GM03348 (cell line): ENCODE measurements around the gene DPEP3.
"Not testable (repeated sequence)": the region's sequence is repeated elsewhere in the genome, so short reads cannot be mapped to it uniquely, and the experiment has no call there.

ENCODE experiments used
- DNase-seq: peaks from one replicate; pipeline ENCODE4 v3.0.0; 2012; ENCODE audit warnings: low spot score

DPEP3 gene

GRCh38 chr16:67993207-67994039, 13.1 kb upstream of the DPEP3 start:
- peak; percentile 95 for DNase-seq

GRCh38 chr16:67992661-67993206, 12.4 kb upstream of the DPEP3 start:
- DNase-seq = no peak

GRCh38 chr16:67990018-67990386, 9.7 kb upstream of the DPEP3 start:
- DNase-seq = no peak

DNA sequence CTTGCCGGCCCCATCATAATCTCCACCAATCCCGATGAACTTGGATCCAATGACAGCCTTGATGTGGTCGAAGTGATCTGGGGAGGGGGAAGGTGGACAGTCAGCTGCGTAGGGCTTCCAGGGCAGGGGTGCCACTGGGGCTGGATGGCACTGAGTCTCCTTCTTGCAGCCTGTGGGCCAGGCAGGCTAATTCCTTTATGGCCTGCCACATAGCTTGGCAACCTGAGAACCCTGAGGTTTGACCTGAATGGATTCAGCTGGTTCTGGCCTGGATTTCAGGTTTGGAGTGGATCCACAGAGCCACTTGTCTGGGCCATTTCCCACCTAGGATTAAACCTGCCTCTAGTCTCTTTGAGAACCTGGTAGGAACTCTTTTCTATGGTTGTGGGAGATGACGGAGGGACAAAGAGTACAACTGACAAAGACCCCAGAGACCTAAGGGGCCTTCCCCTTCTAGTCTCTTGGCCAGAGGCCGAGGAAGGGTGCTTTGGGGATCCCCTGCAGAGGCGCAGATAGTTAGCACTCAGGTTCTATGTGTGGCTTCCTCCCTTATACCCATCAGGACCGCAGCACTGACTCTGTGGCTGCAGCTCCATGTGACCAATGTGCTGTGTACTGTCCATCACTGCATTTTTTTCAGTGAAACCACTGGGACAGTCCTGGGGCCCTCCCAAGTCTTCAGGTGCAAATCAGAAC, 9.2 kb upstream of the DPEP3 start:
- no peak for DNase-seq

DNA sequence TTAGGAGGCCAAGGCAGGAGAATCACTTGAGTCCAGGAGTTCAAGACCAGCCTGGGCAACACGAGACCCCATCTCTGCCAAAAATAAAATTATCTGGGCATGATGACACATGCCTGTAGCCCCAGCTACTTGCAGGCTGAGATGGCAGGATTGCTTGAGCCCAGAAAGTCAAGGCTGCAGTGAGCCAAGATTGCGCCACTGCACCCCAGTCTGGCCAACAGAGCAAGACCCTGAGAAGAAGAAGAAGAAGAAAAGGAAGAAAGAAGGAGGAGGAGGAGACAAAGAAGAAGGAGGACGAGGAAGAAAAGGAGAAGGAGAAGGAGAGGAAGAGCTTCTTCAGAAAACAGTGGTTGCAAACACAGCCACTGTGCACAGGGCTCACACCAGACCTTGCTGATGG, 8.4 kb upstream of the DPEP3 start:
- DNase-seq = no peak

DNA sequence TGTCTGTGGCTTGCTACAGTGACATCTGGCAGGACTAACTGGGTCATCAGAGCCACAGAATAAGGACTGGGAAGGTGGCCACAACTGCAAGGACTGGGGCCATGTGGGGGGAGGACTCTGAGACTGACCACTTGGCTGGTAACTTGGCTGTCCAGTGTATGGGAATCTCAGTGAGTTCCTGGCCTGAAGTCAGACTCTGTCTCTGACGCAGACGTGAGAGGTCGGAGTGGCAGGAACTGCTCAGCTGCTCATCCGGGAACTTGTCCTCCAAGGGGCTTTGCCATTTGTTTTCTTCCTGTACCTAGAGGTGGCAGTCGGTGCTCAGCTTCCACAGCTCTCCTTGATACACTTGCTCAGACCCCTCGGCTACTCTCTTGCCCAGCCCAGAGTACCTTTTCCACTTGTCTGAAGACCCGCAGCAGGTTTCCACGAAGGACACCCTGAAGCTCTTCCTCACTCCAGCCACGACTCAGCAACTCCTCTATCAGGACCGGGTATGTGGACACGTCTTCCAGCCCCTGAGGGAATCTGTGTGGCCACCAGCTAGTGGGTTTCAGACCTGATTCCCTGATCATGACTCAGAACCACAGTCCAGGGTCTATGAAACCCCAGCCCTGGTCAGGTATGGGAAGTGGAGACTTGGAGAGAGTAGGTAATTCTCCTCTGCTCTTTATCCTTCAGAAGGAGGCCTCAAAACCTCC, 7.3 kb upstream of the DPEP3 start:
- no peak for DNase-seq

GRCh38 chr16:67986949-67987348, 6.7 kb upstream of the DPEP3 start:
- no peak for DNase-seq

DNA sequence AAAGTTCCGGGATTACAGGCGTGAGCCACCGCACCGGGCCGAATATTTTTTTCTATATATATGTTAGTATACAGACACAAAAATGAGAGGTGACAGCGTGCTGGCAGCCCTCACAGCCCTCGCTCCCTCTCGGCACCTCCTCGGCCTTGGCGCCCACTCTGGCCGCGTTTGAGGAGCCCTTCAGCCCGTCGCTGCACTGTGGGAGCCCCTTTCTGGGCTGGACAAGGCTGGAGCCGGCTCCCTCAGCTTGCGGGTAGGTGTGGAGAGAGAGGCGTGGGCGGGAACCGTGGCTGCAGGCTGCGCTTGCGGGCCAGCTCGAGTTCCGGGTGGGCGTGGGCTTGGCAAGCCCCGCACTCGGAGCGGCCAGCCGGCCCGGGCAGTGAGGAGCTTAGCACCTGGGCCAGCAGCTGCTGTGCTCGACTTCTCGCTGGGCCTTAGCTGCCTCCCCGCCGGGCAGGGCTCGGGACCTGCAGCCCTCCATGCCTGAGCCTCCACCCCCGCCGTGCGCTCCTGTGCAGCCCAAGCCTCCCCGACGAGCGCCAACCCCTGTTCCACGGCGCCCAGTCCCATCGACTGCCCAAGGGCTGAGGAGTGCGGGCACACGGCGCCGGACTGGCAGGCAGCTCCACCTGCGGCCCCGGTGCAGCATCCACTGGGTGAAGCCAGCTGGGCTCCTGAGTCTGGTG, 1.9 kb upstream of the DPEP3 start:
- DNase-seq = no peak

- no peak for DNase-seq
These were observed 2.7 kb downstream of the DPEP3 start for GRCh38 chr16:67977469-67978227.

DNA sequence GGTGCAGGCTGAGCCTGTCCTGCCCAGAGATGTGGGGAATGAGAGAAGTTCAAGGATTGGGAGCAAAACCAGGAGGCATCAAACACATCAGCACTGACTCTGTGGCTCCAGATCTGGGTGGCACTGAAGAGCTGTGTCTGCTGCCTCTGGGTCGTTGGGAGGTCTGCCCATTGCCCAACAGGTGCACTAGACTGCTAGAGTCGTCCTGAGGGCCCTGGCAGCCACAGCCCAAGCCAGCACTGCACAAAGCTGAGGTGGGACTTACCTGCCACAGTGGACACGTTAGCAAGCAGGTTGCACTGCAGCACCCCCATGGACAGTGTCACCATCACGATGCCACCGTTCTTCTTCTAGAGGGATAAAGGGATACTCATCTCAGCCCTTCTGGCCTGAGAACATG, 3.3 kb downstream of the DPEP3 start:
- no peak for DNase-seq

GRCh38 chr16:67976205-67976604, 4.1 kb downstream of the DPEP3 start:
- no peak for DNase-seq

- no peak for DNase-seq
These were observed 4.8 kb downstream of the DPEP3 start for GRCh38 chr16:67975321-67976105.

DNA sequence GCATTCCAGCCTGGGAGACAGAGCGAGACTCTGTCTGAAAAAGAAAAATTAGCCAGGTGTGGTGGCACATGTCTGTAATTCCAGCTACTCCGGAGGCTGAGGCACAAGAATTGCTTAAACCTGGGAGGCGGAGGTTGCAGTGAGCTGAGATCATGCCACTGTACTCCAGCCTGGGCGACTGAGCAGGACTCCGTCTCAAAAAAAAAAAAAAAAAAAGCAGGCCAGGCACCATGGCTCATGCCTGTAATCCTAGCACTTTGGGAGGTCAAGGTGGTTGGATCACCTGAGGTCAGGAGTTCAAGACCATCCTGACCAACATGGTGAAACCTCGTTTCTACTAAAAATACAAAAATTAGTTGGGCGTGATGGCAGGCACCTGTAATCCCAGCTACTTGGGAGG, 8.0 kb downstream of the DPEP3 start:
- not testable (repeated sequence) for DNase-seq

- DNase-seq = no peak
These were observed 9.2 kb downstream of the DPEP3 start for GRCh38 chr16:67971111-67971510.

GRCh38 chr16:67969254-67970039, 10.9 kb downstream of the DPEP3 start:
- DNase-seq = no peak

GRCh38 chr16:67968400-67969253, 11.7 kb downstream of the DPEP3 start, which contains the start of gene SLC12A4:
Gene SLC12A4, minus strand, starts transcription at chr16:67968637. Its CDS starts 84 bp downstream, at chr16:67968553.
- peak; percentile 98 for DNase-seq

- peak; percentile 86 for DNase-seq
These were observed 12.3 kb downstream of the DPEP3 start for GRCh38 chr16:67967958-67968399.

GRCh38 chr16:67967183-67967957, 12.9 kb downstream of the DPEP3 start:
- DNase-seq = peak; percentile 31
